ENCODE data around the gene ADAMTS6.

GRCh38 chr5:65262096-65262495 is 219.6 kb downstream of the ADAMTS6 start:
- TF ChIP-seq, protein P1, sequence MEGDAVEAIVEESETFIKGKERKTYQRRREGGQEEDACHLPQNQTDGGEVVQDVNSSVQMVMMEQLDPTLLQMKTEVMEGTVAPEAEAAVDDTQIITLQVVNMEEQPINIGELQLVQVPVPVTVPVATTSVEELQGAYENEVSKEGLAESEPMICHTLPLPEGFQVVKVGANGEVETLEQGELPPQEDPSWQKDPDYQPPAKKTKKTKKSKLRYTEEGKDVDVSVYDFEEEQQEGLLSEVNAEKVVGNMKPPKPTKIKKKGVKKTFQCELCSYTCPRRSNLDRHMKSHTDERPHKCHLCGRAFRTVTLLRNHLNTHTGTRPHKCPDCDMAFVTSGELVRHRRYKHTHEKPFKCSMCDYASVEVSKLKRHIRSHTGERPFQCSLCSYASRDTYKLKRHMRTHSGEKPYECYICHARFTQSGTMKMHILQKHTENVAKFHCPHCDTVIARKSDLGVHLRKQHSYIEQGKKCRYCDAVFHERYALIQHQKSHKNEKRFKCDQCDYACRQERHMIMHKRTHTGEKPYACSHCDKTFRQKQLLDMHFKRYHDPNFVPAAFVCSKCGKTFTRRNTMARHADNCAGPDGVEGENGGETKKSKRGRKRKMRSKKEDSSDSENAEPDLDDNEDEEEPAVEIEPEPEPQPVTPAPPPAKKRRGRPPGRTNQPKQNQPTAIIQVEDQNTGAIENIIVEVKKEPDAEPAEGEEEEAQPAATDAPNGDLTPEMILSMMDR (IDR thresholded peaks at IDR 0.05): no peak
- TF ChIP-seq POLR2A (IDR thresholded peaks at IDR 0.05): no peak

All from Peyer's patch (tissue), 4 donors.